ENCODE measurements around the gene SYP.

DNA sequence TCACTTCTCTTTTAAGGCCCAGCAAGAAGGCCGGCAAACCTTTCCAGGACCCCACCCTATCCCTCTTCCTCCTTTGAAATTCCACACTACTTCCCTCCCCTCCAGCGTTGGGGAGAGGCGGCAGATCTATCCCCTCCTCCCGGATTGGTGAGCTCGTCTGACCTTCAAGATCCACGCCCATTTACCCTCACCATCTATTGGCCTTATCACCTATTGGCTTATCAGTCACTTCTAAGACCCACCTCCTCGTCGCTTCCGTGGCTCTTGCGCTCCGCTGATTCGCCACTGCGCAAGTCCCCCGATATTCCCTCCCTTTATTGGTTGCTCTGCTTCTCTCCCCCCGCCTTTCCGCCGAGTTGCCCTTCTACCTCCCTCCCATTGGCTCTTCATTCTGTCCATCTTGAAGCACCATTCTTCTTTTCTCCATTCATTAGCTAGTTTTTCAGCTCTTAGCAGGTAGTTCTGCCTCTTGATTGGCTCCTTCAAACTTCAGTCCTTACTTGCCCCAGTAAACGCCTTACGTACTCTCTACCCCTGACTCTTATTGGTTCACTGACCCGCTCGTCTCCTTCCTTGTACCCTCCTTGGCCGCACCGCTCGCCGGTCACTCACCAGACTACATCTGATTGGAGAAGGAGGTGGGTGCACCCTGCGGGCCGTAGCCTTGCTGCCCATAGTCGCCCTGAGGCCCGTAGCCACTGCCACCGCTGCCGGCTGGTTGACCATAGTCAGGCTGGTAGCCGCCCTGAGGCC lies 9.0 kb downstream of the SYP start:
- TF ChIP-seq IRF4 (IDR thresholded peaks at IDR 0.05; ENCODE audit: low read depth, low read length) = no peak
- TF ChIP-seq, protein P1, sequence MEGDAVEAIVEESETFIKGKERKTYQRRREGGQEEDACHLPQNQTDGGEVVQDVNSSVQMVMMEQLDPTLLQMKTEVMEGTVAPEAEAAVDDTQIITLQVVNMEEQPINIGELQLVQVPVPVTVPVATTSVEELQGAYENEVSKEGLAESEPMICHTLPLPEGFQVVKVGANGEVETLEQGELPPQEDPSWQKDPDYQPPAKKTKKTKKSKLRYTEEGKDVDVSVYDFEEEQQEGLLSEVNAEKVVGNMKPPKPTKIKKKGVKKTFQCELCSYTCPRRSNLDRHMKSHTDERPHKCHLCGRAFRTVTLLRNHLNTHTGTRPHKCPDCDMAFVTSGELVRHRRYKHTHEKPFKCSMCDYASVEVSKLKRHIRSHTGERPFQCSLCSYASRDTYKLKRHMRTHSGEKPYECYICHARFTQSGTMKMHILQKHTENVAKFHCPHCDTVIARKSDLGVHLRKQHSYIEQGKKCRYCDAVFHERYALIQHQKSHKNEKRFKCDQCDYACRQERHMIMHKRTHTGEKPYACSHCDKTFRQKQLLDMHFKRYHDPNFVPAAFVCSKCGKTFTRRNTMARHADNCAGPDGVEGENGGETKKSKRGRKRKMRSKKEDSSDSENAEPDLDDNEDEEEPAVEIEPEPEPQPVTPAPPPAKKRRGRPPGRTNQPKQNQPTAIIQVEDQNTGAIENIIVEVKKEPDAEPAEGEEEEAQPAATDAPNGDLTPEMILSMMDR (IDR thresholded peaks at IDR 0.05 in 2 of 3, conservative IDR thresholded peaks at IDR 0.05 in 1 of 3; ENCODE audit: control insufficient read depth in 2 of 3, extremely low read depth in 1 of 3, insufficient read depth in 1 of 3, low read depth in 3 of 3, low read length in 3 of 3) = no peak
- TF ChIP-seq ZNF622 (IDR thresholded peaks at IDR 0.05) = no peak
- no peak for TF ChIP-seq STAT1 (conservative IDR thresholded peaks at IDR 0.05)
- TF ChIP-seq HDAC2 (IDR thresholded peaks at IDR 0.05) = no peak
- TF ChIP-seq RFX5 (IDR thresholded peaks at IDR 0.05; ENCODE audit: low read depth, low read length) = peak; percentile 26; the same call in 1 of the 2 replicates
- TF ChIP-seq, protein P2, sequence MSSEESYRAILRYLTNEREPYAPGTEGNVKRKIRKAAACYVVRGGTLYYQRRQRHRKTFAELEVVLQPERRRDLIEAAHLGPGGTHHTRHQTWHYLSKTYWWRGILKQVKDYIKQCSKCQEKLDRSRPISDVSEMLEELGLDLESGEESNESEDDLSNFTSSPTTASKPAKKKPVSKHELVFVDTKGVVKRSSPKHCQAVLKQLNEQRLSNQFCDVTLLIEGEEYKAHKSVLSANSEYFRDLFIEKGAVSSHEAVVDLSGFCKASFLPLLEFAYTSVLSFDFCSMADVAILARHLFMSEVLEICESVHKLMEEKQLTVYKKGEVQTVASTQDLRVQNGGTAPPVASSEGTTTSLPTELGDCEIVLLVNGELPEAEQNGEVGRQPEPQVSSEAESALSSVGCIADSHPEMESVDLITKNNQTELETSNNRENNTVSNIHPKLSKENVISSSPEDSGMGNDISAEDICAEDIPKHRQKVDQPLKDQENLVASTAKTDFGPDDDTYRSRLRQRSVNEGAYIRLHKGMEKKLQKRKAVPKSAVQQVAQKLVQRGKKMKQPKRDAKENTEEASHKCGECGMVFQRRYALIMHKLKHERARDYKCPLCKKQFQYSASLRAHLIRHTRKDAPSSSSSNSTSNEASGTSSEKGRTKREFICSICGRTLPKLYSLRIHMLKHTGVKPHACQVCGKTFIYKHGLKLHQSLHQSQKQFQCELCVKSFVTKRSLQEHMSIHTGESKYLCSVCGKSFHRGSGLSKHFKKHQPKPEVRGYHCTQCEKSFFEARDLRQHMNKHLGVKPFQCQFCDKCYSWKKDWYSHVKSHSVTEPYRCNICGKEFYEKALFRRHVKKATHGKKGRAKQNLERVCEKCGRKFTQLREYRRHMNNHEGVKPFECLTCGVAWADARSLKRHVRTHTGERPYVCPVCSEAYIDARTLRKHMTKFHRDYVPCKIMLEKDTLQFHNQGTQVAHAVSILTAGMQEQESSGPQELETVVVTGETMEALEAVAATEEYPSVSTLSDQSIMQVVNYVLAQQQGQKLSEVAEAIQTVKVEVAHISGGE (CRISPR knock-in tag; IDR thresholded peaks at IDR 0.05) = no peak
- TF ChIP-seq FOXK2 (IDR thresholded peaks at IDR 0.05) = peak; percentile 59
- no peak for TF ChIP-seq ETV6 (conservative IDR thresholded peaks at IDR 0.05 in 1 of 2, IDR thresholded peaks at IDR 0.05 in 1 of 2; ENCODE audit: borderline replicate concordance in 1 of 2, low read depth in 1 of 2)
- peak; percentile 86 for TF ChIP-seq POLR2A (IDR thresholded peaks at IDR 0.05; ENCODE audit: low read depth, low read length)
- TF ChIP-seq EZH2 (IDR thresholded peaks at IDR 0.05; ENCODE audit: borderline replicate concordance, control insufficient read depth, low read depth, low read length) = no peak
- TF ChIP-seq EP300 (IDR thresholded peaks at IDR 0.05; ENCODE audit: borderline replicate concordance in 1 of 2, control insufficient read depth in 1 of 2, low read depth in 2 of 2, low read length in 2 of 2) = no peak

Data from GM12878 (cell line).